ENCODE measurements around the gene CDKAL1.

- TF ChIP-seq CTCF (IDR thresholded peaks at IDR 0.05; ENCODE audit: poor library complexity): no peak
- no peak for TF ChIP-seq EZH2phosphoT487 (IDR thresholded peaks at IDR 0.05; ENCODE audit: low read depth, severe bottlenecking, unreplicated experiment)
- no peak for TF ChIP-seq EZH2 (IDR thresholded peaks at IDR 0.05; ENCODE audit: borderline replicate concordance)
Measured at GRCh38 chr6:20808924-20809323, 274.7 kb downstream of the CDKAL1 start.

All from hepatocyte (in vitro differentiated cells).